GM13977 (cell line): ENCODE results near the gene TSHR.

Source experiments
- DNase-seq: peaks from one replicate; pipeline ENCODE4 v3.0.0; 2012; ENCODE audit warnings: low spot score
- CTCF ChIP-seq: IDR thresholded peaks from 2 replicates; pipeline ENCODE4 v1.5.1; 2012; ENCODE audit warnings: mild to moderate bottlenecking, control low read depth; ENCODE audit not compliant: insufficient read depth; ENCODE audit errors: extremely low read depth, missing control alignments
- in situ Hi-C: fragments of 300-500 bp; cut with MboI; formaldehyde crosslinking; loops from one replicate; pipeline ENCODE4 v1.12.0; 2022; ENCODE audit warnings: low sequenced_read_pairs, low pct_unique_long_range_greater_than_20kb, mixed read lengths, inconsistent platforms; ENCODE audit not compliant: unreplicated experiment

Gene TSHR

GRCh38 chr14:81001447-81001846 is 46.0 kb downstream of the TSHR start:
- in situ Hi-C loops: no loop called here
- TF ChIP-seq CTCF: no peak
- no peak for DNase-seq

- in situ Hi-C loops: no loop called here
- no peak for TF ChIP-seq CTCF
- no peak for DNase-seq
Observed at GRCh38 chr14:81004575-81004974, 49.2 kb downstream of the TSHR start.

- TF ChIP-seq CTCF: no peak
- DNase-seq: no peak
- in situ Hi-C loops: no loop called here
Observed at GRCh38 chr14:81005540-81006228, 50.3 kb downstream of the TSHR start.

GRCh38 chr14:81006266-81006665 is 50.8 kb downstream of the TSHR start:
- DNase-seq: no peak
- in situ Hi-C loops: no loop called here
- TF ChIP-seq CTCF: no peak

GRCh38 chr14:81007131-81007530 is 51.7 kb downstream of the TSHR start:
- no peak for TF ChIP-seq CTCF
- in situ Hi-C loops: no loop called here
- no peak for DNase-seq

- in situ Hi-C loops: no loop called here
- no peak for TF ChIP-seq CTCF
- no peak for DNase-seq
Observed at GRCh38 chr14:81009346-81009745, 53.9 kb downstream of the TSHR start.
